SK-N-SH (cell line): ENCODE results near the gene AJM1. TPM values are rescaled to one million over a fixed set of nuclear protein-coding genes. Genes with fewer than 3 reads are reported as not detected.

ENCODE experiments used
- CTCF ChIA-PET: fragments of 300-600, 350-600 bp; formaldehyde crosslinking; extraction: SDS; loops from one replicate; lab custom pipeline; 2021; lab: Yijun Ruan, JAX
- POLR2A ChIA-PET: fragments of 350-600 bp; sonication (Branson Sonifier 250); formaldehyde crosslinking; extraction: SDS; loops from one replicate; lab custom pipeline; 2020; ENCODE audit warnings: antibody characterized with exemption, inconsistent platforms; lab: Yijun Ruan, JAX
- DNase-seq: peaks from one replicate; pipeline ENCODE4 v3.0.0; 2012
- H2AFZ ChIP-seq: fragments of 200-600 bp; sonication (generic); 2 replicates; pipeline ENCODE4 v1.8.1; 2016; ENCODE audit warnings: antibody characterized with exemption, mild to moderate bottlenecking, low read depth
- H3F3A ChIP-seq: fragments of 200-600 bp; sonication (generic); replicated peaks from 2 replicates; pipeline ENCODE3; 2016; ENCODE audit warnings: antibody characterized with exemption, mild to moderate bottlenecking; ENCODE audit not compliant: insufficient read depth
- H3K27ac ChIP-seq, 2 experiments: fragments of 200-500 bp in 1 of 2; fragments of 200-600 bp in 1 of 2; sonication (Bioruptor generic) in 1 of 2; sonication (generic), shearing (Covaris generic) in 1 of 2; 2 replicates each; pipeline versions ENCODE4 v1.5.1 to v1.6.1; 2014 to 2016; ENCODE audit warnings: low read depth in 2 of 2, inconsistent platforms in 1 of 2, low read length in 1 of 2, mild to moderate bottlenecking in 1 of 2, mixed read lengths in 1 of 2
- H3K27me3 ChIP-seq: fragments of 200-600 bp; sonication (generic), shearing (Covaris generic); 2 replicates; pipeline ENCODE4 v1.6.1; 2016; ENCODE audit warnings: mixed run types; ENCODE audit not compliant: insufficient read depth
- H3K36me3 ChIP-seq, 2 experiments: fragments of 200-500 bp in 1 of 2; fragments of 200-600 bp in 1 of 2; sonication (Bioruptor generic) in 1 of 2; sonication (generic) in 1 of 2; replicated peaks in 1 of 2; 2 replicates each; pipeline versions ENCODE3 to v1.5.1; 2014 to 2016; ENCODE audit warnings: low read length in 1 of 2, mild to moderate bottlenecking in 1 of 2; ENCODE audit not compliant: insufficient read depth in 2 of 2, control insufficient read depth in 1 of 2
- H3K4me1 ChIP-seq, 2 experiments: fragments of 200-500 bp in 1 of 2; fragments of 200-600 bp in 1 of 2; sonication (Bioruptor generic) in 1 of 2; sonication (generic), shearing (Covaris generic) in 1 of 2; 2 replicates each; pipeline versions ENCODE4 v1.5.1 to v1.6.1; 2014 to 2016; ENCODE audit warnings: low read depth in 1 of 2, low read length in 1 of 2, mixed run types in 1 of 2; ENCODE audit not compliant: insufficient read depth in 2 of 2, control insufficient read depth in 1 of 2
- H3K4me2 ChIP-seq: fragments of 200-600 bp; sonication (generic), shearing (Covaris generic); 2 replicates; pipeline ENCODE4 v1.6.1; 2017; ENCODE audit warnings: mixed run types
- H3K4me3 ChIP-seq, 2 experiments: fragments of 200-500 bp in 1 of 2; fragments of 200-600 bp in 1 of 2; sonication (Bioruptor generic) in 1 of 2; sonication (generic), shearing (Covaris generic) in 1 of 2; 2 replicates each; pipeline versions ENCODE4 v1.5.1 to v1.8.1; 2014 to 2016; ENCODE audit warnings: low read depth in 2 of 2, inconsistent platforms in 1 of 2, low read length in 1 of 2, mild to moderate bottlenecking in 1 of 2, mixed read lengths in 1 of 2, moderate library complexity in 1 of 2
- H3K79me2 ChIP-seq: fragments of 200-600 bp; sonication (generic); 2 replicates; pipeline ENCODE4 v1.8.1; 2017; ENCODE audit warnings: mild to moderate bottlenecking; ENCODE audit not compliant: insufficient read depth
- H3K9ac ChIP-seq: fragments of 200-600 bp; sonication (generic); 2 replicates; pipeline ENCODE4 v1.6.1; 2017; ENCODE audit warnings: mixed run types
- H3K9me2 ChIP-seq: fragments of 200-600 bp; sonication (generic); 2 replicates; pipeline ENCODE4 v1.6.1; 2017; ENCODE audit warnings: mixed run types
- H3K9me3 ChIP-seq: fragments of 200-600 bp; sonication (generic); 2 replicates; pipeline ENCODE4 v1.6.1; 2017; ENCODE audit warnings: mixed run types, mild to moderate bottlenecking, moderate library complexity
- H4K20me1 ChIP-seq: fragments of 200-600 bp; sonication (generic); 2 replicates; pipeline ENCODE4 v1.6.1; 2017; ENCODE audit warnings: mild to moderate bottlenecking, mixed run types; ENCODE audit not compliant: insufficient read depth
- CHD2 ChIP-seq: fragments of 150-350 bp; IDR thresholded peaks from 2 replicates; pipeline ENCODE4 v1.6.1; 2018; ENCODE audit warnings: low read length; ENCODE audit not compliant: partially characterized antibody
- ELF1 ChIP-seq: IDR thresholded peaks from 2 replicates; pipeline ENCODE4 v1.4.0; 2012
- EP300 ChIP-seq, 2 experiments: IDR thresholded peaks; 2 replicates each; pipeline versions ENCODE4 v1.4.0 to v1.6.1; 2012; ENCODE audit warnings: borderline replicate concordance in 1 of 2, low read depth in 1 of 2, low read length in 1 of 2
- FOSL2 ChIP-seq: IDR thresholded peaks from 2 replicates; pipeline ENCODE4 v1.4.0; 2012; ENCODE audit warnings: low read depth, mild to moderate bottlenecking, moderate library complexity, borderline replicate concordance
- JUND ChIP-seq: IDR thresholded peaks from 2 replicates; pipeline ENCODE4 v1.4.0; 2012
- MEF2A ChIP-seq: IDR thresholded peaks from 2 replicates; pipeline ENCODE4 v1.4.0; 2012; ENCODE audit warnings: low read depth, borderline replicate concordance
- MXI1 ChIP-seq: IDR thresholded peaks from 2 replicates; pipeline ENCODE4 v1.6.1; 2012; ENCODE audit warnings: mild to moderate bottlenecking, low read depth, low read length, improper control_type of control experiment
- NFIC ChIP-seq: IDR thresholded peaks from 2 replicates; pipeline ENCODE4 v1.4.0; 2012; ENCODE audit warnings: borderline replicate concordance
- NRF1 ChIP-seq: IDR thresholded peaks from 2 replicates; pipeline ENCODE4 v1.6.1; 2012; ENCODE audit warnings: low read depth, mild to moderate bottlenecking, low read length
- POLR2AphosphoS5 ChIP-seq: IDR thresholded peaks from 2 replicates; pipeline ENCODE4 v1.6.1; 2012; ENCODE audit warnings: low read depth, low read length
- SMC3 ChIP-seq: IDR thresholded peaks from 2 replicates; pipeline ENCODE4 v1.6.1; 2012; ENCODE audit warnings: low read depth, low read length, improper control_type of control experiment
- YY1 ChIP-seq: IDR thresholded peaks from 2 replicates; pipeline ENCODE4 v1.4.0; 2012; ENCODE audit warnings: low read depth, mild to moderate bottlenecking
- WGBS: methylation state at CpG from one replicate; pipeline ENCODE4 v1.1.6; 2017; ENCODE audit warnings: low lambda C conversion rate; 5-methylcytosine and 5-hydroxymethylcytosine counted together
- polyA plus RNA-seq, 3 experiments: library from polyadenylated mRNA; depleted of rRNA; stranded (reverse); fragments of >200 nt; gene quantifications; 2 replicates each; pipeline ENCODE4 v1.2.3, GENCODE V29; 2012
- TF ChIP-seq, protein P1 (sequence below): IDR thresholded peaks from 2 replicates; pipeline ENCODE4 v1.4.0; 2012; ENCODE audit warnings: low read depth, borderline replicate concordance
- TF ChIP-seq, protein P2 (sequence below): IDR thresholded peaks from 2 replicates; pipeline ENCODE4 v1.4.0; 2012; ENCODE audit warnings: low read depth, borderline replicate concordance
- TF ChIP-seq, protein P3 (sequence below): fragments of 150-350 bp; IDR thresholded peaks from 2 replicates; pipeline ENCODE4 v1.6.1; 2017; ENCODE audit warnings: antibody characterized with exemption, low read length, low read depth, borderline replicate concordance
- TF ChIP-seq, protein P4 (sequence below): IDR thresholded peaks from 2 replicates; pipeline ENCODE4; 2012
- TF ChIP-seq, protein P5 (sequence below): fragments of 150-350 bp; IDR thresholded peaks from 2 replicates; pipeline ENCODE4 v1.6.1; 2016; ENCODE audit warnings: mild to moderate bottlenecking, low read depth, low read length

The AJM1 gene
- polyA plus RNA-seq, 1 of the 3 experiments (the other 2 are of a cell fraction) = 2.4 TPM

DNA sequence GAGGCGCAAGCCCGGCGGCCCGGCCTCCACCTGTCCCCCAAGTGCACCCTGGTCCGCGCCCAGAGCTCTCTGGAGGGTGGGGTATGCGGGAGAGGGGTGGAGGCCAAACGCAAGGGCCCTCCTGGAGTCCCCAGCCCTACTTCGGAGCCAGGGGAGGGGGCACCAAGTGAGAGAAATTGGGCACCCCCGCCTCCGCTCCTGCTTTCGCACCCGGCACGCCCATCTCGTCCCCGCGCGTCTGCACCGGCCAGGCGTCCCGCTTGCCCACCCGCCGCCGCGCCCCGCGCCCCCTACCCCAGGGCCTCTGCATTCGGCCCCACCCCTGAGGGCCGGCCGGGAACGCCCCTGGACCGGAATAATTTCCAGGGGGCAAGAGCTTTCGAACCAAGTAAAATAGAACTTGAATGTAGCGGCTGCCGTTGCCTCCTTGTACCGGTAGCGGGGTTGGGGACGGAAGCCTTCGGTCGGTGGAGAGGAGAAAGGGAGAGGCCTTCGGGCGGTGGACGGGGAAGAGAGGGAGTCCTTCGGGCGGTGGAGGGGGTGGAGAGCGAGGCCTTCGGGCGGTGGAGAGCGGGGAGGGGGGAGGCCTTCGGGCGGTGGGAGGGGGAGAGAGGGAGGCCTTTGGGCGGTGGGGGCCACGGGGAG lies 6.2 kb downstream of the AJM1 start:
- no peaks in the 10 kb centered on the region for H3K9me3 ChIP-seq
- no peaks in the 10 kb centered on the region for H3K27me3 ChIP-seq
- TF ChIP-seq CHD2 (no peak), ELF1 (0 out of 2 replicates have a peak, but pooled peaks have one; percentile 6), NFIC (no peak)
- TF ChIP-seq, protein P1, sequence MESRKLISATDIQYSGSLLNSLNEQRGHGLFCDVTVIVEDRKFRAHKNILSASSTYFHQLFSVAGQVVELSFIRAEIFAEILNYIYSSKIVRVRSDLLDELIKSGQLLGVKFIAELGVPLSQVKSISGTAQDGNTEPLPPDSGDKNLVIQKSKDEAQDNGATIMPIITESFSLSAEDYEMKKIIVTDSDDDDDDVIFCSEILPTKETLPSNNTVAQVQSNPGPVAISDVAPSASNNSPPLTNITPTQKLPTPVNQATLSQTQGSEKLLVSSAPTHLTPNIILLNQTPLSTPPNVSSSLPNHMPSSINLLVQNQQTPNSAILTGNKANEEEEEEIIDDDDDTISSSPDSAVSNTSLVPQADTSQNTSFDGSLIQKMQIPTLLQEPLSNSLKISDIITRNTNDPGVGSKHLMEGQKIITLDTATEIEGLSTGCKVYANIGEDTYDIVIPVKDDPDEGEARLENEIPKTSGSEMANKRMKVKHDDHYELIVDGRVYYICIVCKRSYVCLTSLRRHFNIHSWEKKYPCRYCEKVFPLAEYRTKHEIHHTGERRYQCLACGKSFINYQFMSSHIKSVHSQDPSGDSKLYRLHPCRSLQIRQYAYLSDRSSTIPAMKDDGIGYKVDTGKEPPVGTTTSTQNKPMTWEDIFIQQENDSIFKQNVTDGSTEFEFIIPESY = no peak
- POLR2A ChIA-PET = interaction anchor here (0.7 to 1.3 kb wide), 6 partner anchors 13 to 51 kb away, joined by 3 to 5 read pairs (median 3); partner anchors contain the start of genes EDF1, RABL6 and TRAF2
- H4K20me1 ChIP-seq = no peaks in the 10 kb centered on the region; the same call in 1 of the 2 replicates
- WGBS = under 1% methylated on average over 19 of the region's 53 CpGs
- H2AFZ ChIP-seq = no peak overlapping the region
- H3K9ac ChIP-seq = peak overlapping the region; percentile 84
- peaks cover 23% of the 10 kb centered on the region; the same call in 1 of the 2 replicates for H3K79me2 ChIP-seq
- peak overlapping the region; percentile 100 for H3K4me2 ChIP-seq
- H3F3A ChIP-seq = no peaks in the 10 kb centered on the region
- H3K4me1 ChIP-seq = peaks cover 6 to 15% of the 10 kb centered on the region in 2 experiments; a peak in 2 of 4 replicates
- peak overlapping the region; percentile 84 to 98; a peak in 3 of 4 replicates for H3K27ac ChIP-seq
- H3K36me3 ChIP-seq = peaks cover 0 to 13% of the 10 kb centered on the region in 2 experiments
- H3K9me2 ChIP-seq = no peaks in the 10 kb centered on the region
- CTCF ChIA-PET = interaction anchor here (1.2 to 2.5 kb wide), 3 partner anchors 56 to 181 kb away, joined by 3 to 11 read pairs (median 8); partner anchors contain the start of gene TMEM141
- peak; percentile 85 for DNase-seq
- H3K4me3 ChIP-seq = peak overlapping the region; percentile 89 to 97

DNA sequence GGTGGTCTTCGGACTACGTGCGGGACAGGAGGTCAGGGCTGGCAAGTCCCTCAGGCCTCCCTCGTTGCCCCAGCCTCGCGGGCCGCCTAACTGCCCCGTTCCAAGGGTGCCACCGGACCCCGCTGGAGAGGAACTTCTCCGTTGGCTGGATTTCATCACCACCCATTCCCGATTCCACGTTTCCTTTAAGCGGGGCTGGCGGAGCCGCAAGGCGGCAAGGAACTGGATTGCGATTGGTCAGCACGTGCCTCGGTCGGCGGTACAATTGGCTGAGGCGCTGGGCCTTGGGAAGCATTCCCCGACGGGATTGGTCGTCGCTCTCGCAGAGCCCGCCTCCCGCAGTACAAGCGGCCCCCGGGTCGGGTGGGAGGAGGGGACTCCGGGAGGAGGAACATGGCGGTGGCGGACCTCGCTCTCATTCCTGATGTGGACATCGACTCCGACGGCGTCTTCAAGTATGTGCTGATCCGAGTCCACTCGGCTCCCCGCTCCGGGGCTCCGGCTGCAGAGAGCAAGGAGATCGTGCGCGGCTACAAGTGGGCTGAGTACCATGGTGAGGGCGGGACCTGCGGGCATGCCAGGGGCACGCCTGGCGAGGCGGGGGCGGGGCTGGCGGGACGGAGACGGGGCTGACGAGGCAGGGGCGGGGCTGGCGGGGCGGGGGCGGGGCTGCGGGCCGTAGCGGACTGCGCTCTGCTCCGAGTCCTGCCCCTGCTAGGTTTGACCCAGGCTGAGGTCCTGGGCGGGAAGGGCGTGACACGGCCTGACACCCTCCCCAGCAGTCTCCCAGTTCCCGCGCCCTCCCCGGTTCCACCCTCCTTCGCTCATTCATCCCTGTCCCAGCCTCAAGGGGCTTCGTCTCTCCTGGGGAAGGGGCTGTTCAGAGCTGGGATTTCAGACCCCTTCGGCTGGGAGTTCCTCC lies 7.0 kb downstream of the AJM1 start, which contains the start of gene PHPT1:
TSS of gene PHPT1 (plus strand) at position 372 of the 922 bp plus-strand sequence. CDS start at position 394, 22 bp downstream.
- POLR2A ChIA-PET = interaction anchor here (0.7 to 1.2 kb wide), 2 partner anchors 17 to 239 kb away, joined by 3 to 5 read pairs (median 3); partner anchors contain the start of gene EDF1
- WGBS = 1% methylated on average over 14 of the region's 77 CpGs
- CTCF ChIA-PET = interaction anchor here (1.8 to 2.5 kb wide), 2 partner anchors 57 to 180 kb away, joined by 8 to 11 read pairs; no protein-coding TSS in a partner anchor
- H3K27me3 ChIP-seq = no peaks in the 10 kb centered on the region
- peak; percentile 99 for DNase-seq
- H3K9me3 ChIP-seq = no peaks in the 10 kb centered on the region
- H3K27ac ChIP-seq = peak within 1 kb of the TSS; percentile 84 to 98
- peaks cover 23% of the 10 kb centered on the region; the same call in 1 of the 2 replicates for H3K79me2 ChIP-seq
- peak within 1 kb of the TSS; percentile 100 for H3K4me2 ChIP-seq
- no peaks in the 10 kb centered on the region; the same call in 1 of the 2 replicates for H4K20me1 ChIP-seq
- no peaks in the 10 kb centered on the region for H3F3A ChIP-seq
- H3K4me3 ChIP-seq = peak within 1 kb of the TSS; percentile 89 to 97
- H3K36me3 ChIP-seq = peaks cover 0 to 13% of the 10 kb centered on the region in 2 experiments
- H3K4me1 ChIP-seq = peaks cover 4 to 13% of the 10 kb centered on the region in 2 experiments; a peak in 2 of 4 replicates
- H2AFZ ChIP-seq = peak within 1 kb of the TSS; percentile 78
- H3K9ac ChIP-seq = peak within 1 kb of the TSS; percentile 84
- no peaks in the 10 kb centered on the region for H3K9me2 ChIP-seq
- TF ChIP-seq NRF1 = no peak
- TF ChIP-seq JUND = no peak; the same call in 1 of the 2 replicates
- peak; percentile 88 for TF ChIP-seq YY1
- TF ChIP-seq MXI1 = peak; percentile 64; the same call in 1 of the 2 replicates
- TF ChIP-seq, protein P2, sequence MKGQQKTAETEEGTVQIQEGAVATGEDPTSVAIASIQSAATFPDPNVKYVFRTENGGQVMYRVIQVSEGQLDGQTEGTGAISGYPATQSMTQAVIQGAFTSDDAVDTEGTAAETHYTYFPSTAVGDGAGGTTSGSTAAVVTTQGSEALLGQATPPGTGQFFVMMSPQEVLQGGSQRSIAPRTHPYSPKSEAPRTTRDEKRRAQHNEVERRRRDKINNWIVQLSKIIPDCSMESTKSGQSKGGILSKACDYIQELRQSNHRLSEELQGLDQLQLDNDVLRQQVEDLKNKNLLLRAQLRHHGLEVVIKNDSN = peak; percentile 76; the same call in 1 of the 2 replicates
- TF ChIP-seq, protein P3, sequence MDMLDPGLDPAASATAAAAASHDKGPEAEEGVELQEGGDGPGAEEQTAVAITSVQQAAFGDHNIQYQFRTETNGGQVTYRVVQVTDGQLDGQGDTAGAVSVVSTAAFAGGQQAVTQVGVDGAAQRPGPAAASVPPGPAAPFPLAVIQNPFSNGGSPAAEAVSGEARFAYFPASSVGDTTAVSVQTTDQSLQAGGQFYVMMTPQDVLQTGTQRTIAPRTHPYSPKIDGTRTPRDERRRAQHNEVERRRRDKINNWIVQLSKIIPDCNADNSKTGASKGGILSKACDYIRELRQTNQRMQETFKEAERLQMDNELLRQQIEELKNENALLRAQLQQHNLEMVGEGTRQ = peak; percentile 31; the same call in 1 of the 2 replicates
- TF ChIP-seq FOSL2 = no peak
- TF ChIP-seq EP300 (IDR thresholded peaks at IDR 0.05; ENCODE audit: borderline replicate concordance in 1 of 2, low read depth in 1 of 2, low read length in 1 of 2) = no peak
- peak; percentile 94 for TF ChIP-seq CHD2
- no peak for TF ChIP-seq SMC3
- TF ChIP-seq, protein P4, sequence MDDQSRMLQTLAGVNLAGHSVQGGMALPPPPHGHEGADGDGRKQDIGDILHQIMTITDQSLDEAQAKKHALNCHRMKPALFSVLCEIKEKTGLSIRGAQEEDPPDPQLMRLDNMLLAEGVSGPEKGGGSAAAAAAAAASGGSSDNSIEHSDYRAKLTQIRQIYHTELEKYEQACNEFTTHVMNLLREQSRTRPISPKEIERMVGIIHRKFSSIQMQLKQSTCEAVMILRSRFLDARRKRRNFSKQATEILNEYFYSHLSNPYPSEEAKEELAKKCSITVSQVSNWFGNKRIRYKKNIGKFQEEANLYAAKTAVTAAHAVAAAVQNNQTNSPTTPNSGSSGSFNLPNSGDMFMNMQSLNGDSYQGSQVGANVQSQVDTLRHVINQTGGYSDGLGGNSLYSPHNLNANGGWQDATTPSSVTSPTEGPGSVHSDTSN = peak; percentile 59
- TF ChIP-seq, protein P5, sequence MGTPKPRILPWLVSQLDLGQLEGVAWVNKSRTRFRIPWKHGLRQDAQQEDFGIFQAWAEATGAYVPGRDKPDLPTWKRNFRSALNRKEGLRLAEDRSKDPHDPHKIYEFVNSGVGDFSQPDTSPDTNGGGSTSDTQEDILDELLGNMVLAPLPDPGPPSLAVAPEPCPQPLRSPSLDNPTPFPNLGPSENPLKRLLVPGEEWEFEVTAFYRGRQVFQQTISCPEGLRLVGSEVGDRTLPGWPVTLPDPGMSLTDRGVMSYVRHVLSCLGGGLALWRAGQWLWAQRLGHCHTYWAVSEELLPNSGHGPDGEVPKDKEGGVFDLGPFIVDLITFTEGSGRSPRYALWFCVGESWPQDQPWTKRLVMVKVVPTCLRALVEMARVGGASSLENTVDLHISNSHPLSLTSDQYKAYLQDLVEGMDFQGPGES = peak; percentile 88
- TF ChIP-seq MEF2A = no peak
- TF ChIP-seq POLR2AphosphoS5 = peak; percentile 90
